Neural cell (in vitro differentiated cells): Measurements from ENCODE around the gene DEFB132. TPM values are rescaled to one million over a fixed set of nuclear protein-coding genes. Genes with fewer than 3 reads are reported as not detected.

ENCODE experiments used
- H2AFZ ChIP-seq: fragments of 200-600, 300-800 bp; sonication (generic), shearing (Covaris generic); 2 replicates; pipeline ENCODE4 v1.6.0; 2014; ENCODE audit warnings: low read depth, mild to moderate bottlenecking, antibody characterized with exemption, low read length, moderate library complexity
- H3F3A ChIP-seq: fragments of 200-600 bp; shearing (Covaris generic); 2 replicates; pipeline ENCODE4 v1.6.1; 2016; ENCODE audit warnings: mild to moderate bottlenecking, moderate library complexity, mixed read lengths, antibody characterized with exemption, low read length; ENCODE audit not compliant: insufficient read depth, poor library complexity, severe bottlenecking
- H3K27ac ChIP-seq: fragments of 200-600, 300-800 bp; sonication (generic), shearing (Covaris generic); 2 replicates; pipeline ENCODE4 v1.5.1; 2014; ENCODE audit warnings: mild to moderate bottlenecking, low read length, moderate library complexity
- H3K27me3 ChIP-seq: fragments of 300-800, 200-600 bp; sonication (generic), shearing (Covaris generic); 2 replicates; pipeline ENCODE4 v1.6.0; 2014; ENCODE audit warnings: mild to moderate bottlenecking, low read depth, low read length, moderate library complexity; ENCODE audit not compliant: insufficient read depth
- H3K36me3 ChIP-seq: fragments of 300-800, 200-600 bp; sonication (generic), shearing (Covaris generic); 2 replicates; pipeline ENCODE4 v1.5.1; 2014; ENCODE audit warnings: mild to moderate bottlenecking, antibody characterized with exemption, low read length, moderate library complexity; ENCODE audit not compliant: insufficient read depth
- H3K4me2 ChIP-seq: fragments of 300-800, 200-600 bp; sonication (generic), shearing (Covaris generic); 2 replicates; pipeline ENCODE4 v1.6.0; 2014; ENCODE audit warnings: mild to moderate bottlenecking, low read length
- H3K4me3 ChIP-seq: fragments of 300-800, 200-600 bp; sonication (generic), shearing (Covaris generic); 2 replicates; pipeline ENCODE4 v1.5.1; 2014; ENCODE audit warnings: mild to moderate bottlenecking, low read length, moderate library complexity
- H3K79me2 ChIP-seq: fragments of 200-600 bp; shearing (Covaris generic); replicated peaks from 2 replicates; pipeline ENCODE4 v1.6.0; 2014; ENCODE audit warnings: mild to moderate bottlenecking, low read length, moderate library complexity; ENCODE audit not compliant: insufficient read depth
- H3K9ac ChIP-seq: fragments of 300-800, 200-600 bp; sonication (generic), shearing (Covaris generic); 2 replicates; pipeline ENCODE4 v1.6.1; 2016; ENCODE audit warnings: mild to moderate bottlenecking, low read length, mixed read lengths
- H3K9me2 ChIP-seq: fragments of 200-600 bp; shearing (Covaris generic); 2 replicates; pipeline ENCODE4 v1.6.1; 2016; ENCODE audit warnings: mild to moderate bottlenecking, low read length, mixed read lengths; ENCODE audit not compliant: insufficient read depth
- H3K9me3 ChIP-seq: fragments of 200-600, 300-800 bp; sonication (generic), shearing (Covaris generic); 2 replicates; pipeline ENCODE4 v1.6.1; 2016; ENCODE audit warnings: mild to moderate bottlenecking, mixed run types, low read length, moderate library complexity, mixed read lengths
- H4K20me1 ChIP-seq: fragments of 200-600 bp; shearing (Covaris generic); 2 replicates; pipeline ENCODE4 v1.6.1; 2016; ENCODE audit warnings: mild to moderate bottlenecking, mixed run types; ENCODE audit not compliant: insufficient read depth
- EP300 ChIP-seq: fragments of 450-650 bp; conservative IDR thresholded peaks from 2 replicates; pipeline ENCODE4 v1.6.1; 2014; ENCODE audit warnings: antibody characterized with exemption, mild to moderate bottlenecking, moderate library complexity; ENCODE audit not compliant: poor library complexity, severe bottlenecking
- EZH2 ChIP-seq: fragments of 200-600, 300-800 bp; shearing (Covaris generic), sonication (generic); IDR thresholded peaks from 2 replicates; pipeline ENCODE4 v1.6.1; 2014; ENCODE audit warnings: antibody characterized with exemption, low read length, borderline replicate concordance, mild to moderate bottlenecking; ENCODE audit not compliant: insufficient read depth, poor library complexity, severe bottlenecking
- MXI1 ChIP-seq: fragments of 450-650 bp; conservative IDR thresholded peaks from 2 replicates; pipeline ENCODE4 v1.6.1; 2014; ENCODE audit warnings: antibody characterized with exemption, mild to moderate bottlenecking; ENCODE audit not compliant: poor library complexity, severe bottlenecking
- POLR2AphosphoS5 ChIP-seq: IDR thresholded peaks from 2 replicates; pipeline ENCODE4 v1.6.1; 2012
- RAD21 ChIP-seq: fragments of 450-650 bp; conservative IDR thresholded peaks from 2 replicates; pipeline ENCODE4 v1.6.1; 2014; ENCODE audit warnings: antibody characterized with exemption, mild to moderate bottlenecking, moderate library complexity
- SMC3 ChIP-seq: fragments of 450-650 bp; conservative IDR thresholded peaks from 2 replicates; pipeline ENCODE4 v1.6.1; 2014; ENCODE audit warnings: antibody characterized with exemption, mild to moderate bottlenecking, moderate library complexity; ENCODE audit not compliant: poor library complexity
- TAF1 ChIP-seq: IDR thresholded peaks from 2 replicates; pipeline ENCODE4 v1.6.1; 2012; ENCODE audit warnings: low read depth
- polyA plus RNA-seq: library from polyadenylated mRNA; depleted of rRNA; stranded (reverse); fragments of >200 nt; gene quantifications from 2 replicates; pipeline ENCODE4 v1.2.3, GENCODE V29; 2014
- TF ChIP-seq, protein P1 (sequence below): fragments of 450-650 bp; IDR thresholded peaks from 2 replicates; pipeline ENCODE4 v1.5.1; 2014; ENCODE audit warnings: antibody characterized with exemption, mild to moderate bottlenecking, moderate library complexity; ENCODE audit not compliant: poor library complexity, severe bottlenecking
- TF ChIP-seq, protein P2 (sequence below): IDR thresholded peaks from 2 replicates; pipeline ENCODE4 v1.6.1; 2012; ENCODE audit warnings: borderline replicate concordance

The DEFB132 gene
- polyA plus RNA-seq, 1 donor from 2014 or later, result not detected

GRCh38 chr20:289693-290083 lies 32.2 kb downstream of the DEFB132 start:
- H3F3A ChIP-seq, result no peaks in the 10 kb centered on the region
- no peaks in the 10 kb centered on the region for H3K36me3 ChIP-seq
- H3K27ac ChIP-seq, result peak overlapping the region; percentile 52
- H3K9me2 ChIP-seq, result no peaks in the 10 kb centered on the region
- H3K9ac ChIP-seq, result peak overlapping the region; percentile 68
- H3K4me2 ChIP-seq, result peak overlapping the region; percentile 44
- H3K4me3 ChIP-seq, result peak overlapping the region; percentile 84
- H4K20me1 ChIP-seq, result no peaks in the 10 kb centered on the region
- TF ChIP-seq SMC3 (peak; percentile 5), POLR2AphosphoS5 (no peak)
- peaks cover 17% of the 10 kb centered on the region for H3K79me2 ChIP-seq
- H3K9me3 ChIP-seq, result no peaks in the 10 kb centered on the region
- H3K27me3 ChIP-seq, result no peaks in the 10 kb centered on the region
- peak overlapping the region; percentile 86 for H2AFZ ChIP-seq

GRCh38 chr20:290084-290831 lies 32.7 kb downstream of the DEFB132 start, which contains the start of gene C20orf96:
C20orf96 (minus strand) TSS chr20:290750; CDS start chr20:290610, 140 bp downstream.
- H3F3A ChIP-seq, result no peaks in the 10 kb centered on the region
- peak within 1 kb of the TSS; percentile 52 for H3K27ac ChIP-seq
- H2AFZ ChIP-seq, result peak within 1 kb of the TSS; percentile 86
- H3K4me2 ChIP-seq, result peak within 1 kb of the TSS; percentile 64
- H3K9me2 ChIP-seq, result no peaks in the 10 kb centered on the region
- H4K20me1 ChIP-seq, result no peaks in the 10 kb centered on the region
- H3K4me3 ChIP-seq, result peak within 1 kb of the TSS; percentile 84
- TF ChIP-seq MXI1 (peak; percentile 80), RAD21 (peak; percentile 26), SMC3 (no peak), TAF1 (no peak), EZH2 (no peak), POLR2AphosphoS5 (no peak), EP300 (no peak)
- TF ChIP-seq, protein P1, sequence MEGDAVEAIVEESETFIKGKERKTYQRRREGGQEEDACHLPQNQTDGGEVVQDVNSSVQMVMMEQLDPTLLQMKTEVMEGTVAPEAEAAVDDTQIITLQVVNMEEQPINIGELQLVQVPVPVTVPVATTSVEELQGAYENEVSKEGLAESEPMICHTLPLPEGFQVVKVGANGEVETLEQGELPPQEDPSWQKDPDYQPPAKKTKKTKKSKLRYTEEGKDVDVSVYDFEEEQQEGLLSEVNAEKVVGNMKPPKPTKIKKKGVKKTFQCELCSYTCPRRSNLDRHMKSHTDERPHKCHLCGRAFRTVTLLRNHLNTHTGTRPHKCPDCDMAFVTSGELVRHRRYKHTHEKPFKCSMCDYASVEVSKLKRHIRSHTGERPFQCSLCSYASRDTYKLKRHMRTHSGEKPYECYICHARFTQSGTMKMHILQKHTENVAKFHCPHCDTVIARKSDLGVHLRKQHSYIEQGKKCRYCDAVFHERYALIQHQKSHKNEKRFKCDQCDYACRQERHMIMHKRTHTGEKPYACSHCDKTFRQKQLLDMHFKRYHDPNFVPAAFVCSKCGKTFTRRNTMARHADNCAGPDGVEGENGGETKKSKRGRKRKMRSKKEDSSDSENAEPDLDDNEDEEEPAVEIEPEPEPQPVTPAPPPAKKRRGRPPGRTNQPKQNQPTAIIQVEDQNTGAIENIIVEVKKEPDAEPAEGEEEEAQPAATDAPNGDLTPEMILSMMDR, result peak; percentile 65
- TF ChIP-seq, protein P2, sequence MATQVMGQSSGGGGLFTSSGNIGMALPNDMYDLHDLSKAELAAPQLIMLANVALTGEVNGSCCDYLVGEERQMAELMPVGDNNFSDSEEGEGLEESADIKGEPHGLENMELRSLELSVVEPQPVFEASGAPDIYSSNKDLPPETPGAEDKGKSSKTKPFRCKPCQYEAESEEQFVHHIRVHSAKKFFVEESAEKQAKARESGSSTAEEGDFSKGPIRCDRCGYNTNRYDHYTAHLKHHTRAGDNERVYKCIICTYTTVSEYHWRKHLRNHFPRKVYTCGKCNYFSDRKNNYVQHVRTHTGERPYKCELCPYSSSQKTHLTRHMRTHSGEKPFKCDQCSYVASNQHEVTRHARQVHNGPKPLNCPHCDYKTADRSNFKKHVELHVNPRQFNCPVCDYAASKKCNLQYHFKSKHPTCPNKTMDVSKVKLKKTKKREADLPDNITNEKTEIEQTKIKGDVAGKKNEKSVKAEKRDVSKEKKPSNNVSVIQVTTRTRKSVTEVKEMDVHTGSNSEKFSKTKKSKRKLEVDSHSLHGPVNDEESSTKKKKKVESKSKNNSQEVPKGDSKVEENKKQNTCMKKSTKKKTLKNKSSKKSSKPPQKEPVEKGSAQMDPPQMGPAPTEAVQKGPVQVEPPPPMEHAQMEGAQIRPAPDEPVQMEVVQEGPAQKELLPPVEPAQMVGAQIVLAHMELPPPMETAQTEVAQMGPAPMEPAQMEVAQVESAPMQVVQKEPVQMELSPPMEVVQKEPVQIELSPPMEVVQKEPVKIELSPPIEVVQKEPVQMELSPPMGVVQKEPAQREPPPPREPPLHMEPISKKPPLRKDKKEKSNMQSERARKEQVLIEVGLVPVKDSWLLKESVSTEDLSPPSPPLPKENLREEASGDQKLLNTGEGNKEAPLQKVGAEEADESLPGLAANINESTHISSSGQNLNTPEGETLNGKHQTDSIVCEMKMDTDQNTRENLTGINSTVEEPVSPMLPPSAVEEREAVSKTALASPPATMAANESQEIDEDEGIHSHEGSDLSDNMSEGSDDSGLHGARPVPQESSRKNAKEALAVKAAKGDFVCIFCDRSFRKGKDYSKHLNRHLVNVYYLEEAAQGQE, result no peak
- H3K79me2 ChIP-seq, result peaks cover 17% of the 10 kb centered on the region
- no peaks in the 10 kb centered on the region for H3K27me3 ChIP-seq
- peak within 1 kb of the TSS; percentile 68 for H3K9ac ChIP-seq
- H3K36me3 ChIP-seq, result no peaks in the 10 kb centered on the region
- no peaks in the 10 kb centered on the region for H3K9me3 ChIP-seq
